OCI-LY3 (cell line): ENCODE data around the gene MAP4.
"Not testable (repeated sequence)": the region's sequence is repeated elsewhere in the genome, so short reads cannot be mapped to it uniquely, and the experiment has no call there.

Source experiments
- H2AFZ ChIP-seq: fragments of 200-600, 300-600 bp; shearing (Covaris generic); 2 replicates; pipeline ENCODE4 v1.6.0; 2014; ENCODE audit warnings: antibody characterized with exemption, low read depth, low read length
- H3K27ac ChIP-seq: fragments of 200-600, 300-600 bp; sonication (generic); 2 replicates; pipeline ENCODE4 v1.5.1; 2014; ENCODE audit warnings: mild to moderate bottlenecking, low read length, moderate library complexity, mixed read lengths
- H3K27me3 ChIP-seq: fragments of 200-600, 300-600 bp; sonication (generic); 2 replicates; pipeline ENCODE4 v1.6.1; 2014; ENCODE audit warnings: low read depth, low read length, mixed read lengths
- H3K36me3 ChIP-seq: fragments of 200-600, 300-600 bp; sonication (generic); replicated peaks from 2 replicates; pipeline ENCODE3; 2014; ENCODE audit warnings: low read depth, low read length, mixed read lengths
- H3K4me1 ChIP-seq: fragments of 300-600, 200-600 bp; sonication (generic); 2 replicates; pipeline ENCODE4 v1.6.1; 2014; ENCODE audit warnings: low read length, mixed read lengths
- H3K4me2 ChIP-seq: fragments of 200-600, 300-600 bp; sonication (generic); 2 replicates; pipeline ENCODE4 v1.6.1; 2014; ENCODE audit warnings: low read length, mixed read lengths
- H3K4me3 ChIP-seq: fragments of 300-600, 200-600 bp; sonication (generic); 2 replicates; pipeline ENCODE4 v1.5.1; 2014; ENCODE audit warnings: antibody characterized with exemption, mild to moderate bottlenecking, low read length, moderate library complexity
- H3K79me2 ChIP-seq: fragments of 300-600, 200-600 bp; shearing (Covaris generic); 2 replicates; pipeline ENCODE4 v1.6.1; 2014; ENCODE audit warnings: mild to moderate bottlenecking, low read length, mixed read lengths
- H3K9ac ChIP-seq: fragments of 300-600, 200-600 bp; shearing (Covaris generic); 2 replicates; pipeline ENCODE4 v1.6.0; 2014; ENCODE audit warnings: mild to moderate bottlenecking, low read length, moderate library complexity
- H3K9me3 ChIP-seq: fragments of 200-600, 300-600 bp; shearing (Covaris generic); 2 replicates; pipeline ENCODE4 v1.6.1; 2014; ENCODE audit warnings: low read length, mixed read lengths; ENCODE audit not compliant: insufficient read depth
- H4K20me1 ChIP-seq: fragments of 200-600, 300-600 bp; sonication (generic); 2 replicates; pipeline ENCODE4 v1.6.1; 2016; ENCODE audit warnings: low read length, mixed read lengths; ENCODE audit not compliant: insufficient read depth
- EZH2phosphoT487 ChIP-seq: fragments of 200-600 bp; shearing (Covaris generic); IDR thresholded peaks from 2 replicates; pipeline ENCODE4 v1.6.1; 2018; ENCODE audit warnings: antibody characterized with exemption, mixed run types, low read depth
- TF ChIP-seq, protein P1 (sequence below): fragments of 200-600, 300-600 bp; sonication (generic); IDR thresholded peaks from 2 replicates; pipeline ENCODE4 v1.5.1; 2014; ENCODE audit warnings: antibody characterized with exemption, low read length, low read depth

Gene MAP4

GRCh38 chr3:48013288-48013980 is 2.8 kb downstream of the MAP4 start:
- TF ChIP-seq EZH2phosphoT487 = no peak
- TF ChIP-seq, protein P1, sequence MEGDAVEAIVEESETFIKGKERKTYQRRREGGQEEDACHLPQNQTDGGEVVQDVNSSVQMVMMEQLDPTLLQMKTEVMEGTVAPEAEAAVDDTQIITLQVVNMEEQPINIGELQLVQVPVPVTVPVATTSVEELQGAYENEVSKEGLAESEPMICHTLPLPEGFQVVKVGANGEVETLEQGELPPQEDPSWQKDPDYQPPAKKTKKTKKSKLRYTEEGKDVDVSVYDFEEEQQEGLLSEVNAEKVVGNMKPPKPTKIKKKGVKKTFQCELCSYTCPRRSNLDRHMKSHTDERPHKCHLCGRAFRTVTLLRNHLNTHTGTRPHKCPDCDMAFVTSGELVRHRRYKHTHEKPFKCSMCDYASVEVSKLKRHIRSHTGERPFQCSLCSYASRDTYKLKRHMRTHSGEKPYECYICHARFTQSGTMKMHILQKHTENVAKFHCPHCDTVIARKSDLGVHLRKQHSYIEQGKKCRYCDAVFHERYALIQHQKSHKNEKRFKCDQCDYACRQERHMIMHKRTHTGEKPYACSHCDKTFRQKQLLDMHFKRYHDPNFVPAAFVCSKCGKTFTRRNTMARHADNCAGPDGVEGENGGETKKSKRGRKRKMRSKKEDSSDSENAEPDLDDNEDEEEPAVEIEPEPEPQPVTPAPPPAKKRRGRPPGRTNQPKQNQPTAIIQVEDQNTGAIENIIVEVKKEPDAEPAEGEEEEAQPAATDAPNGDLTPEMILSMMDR = no peak
- Histone ChIP-seq H3K9ac (no peak overlapping the region), H3K4me2 (no peak overlapping the region)

DNA sequence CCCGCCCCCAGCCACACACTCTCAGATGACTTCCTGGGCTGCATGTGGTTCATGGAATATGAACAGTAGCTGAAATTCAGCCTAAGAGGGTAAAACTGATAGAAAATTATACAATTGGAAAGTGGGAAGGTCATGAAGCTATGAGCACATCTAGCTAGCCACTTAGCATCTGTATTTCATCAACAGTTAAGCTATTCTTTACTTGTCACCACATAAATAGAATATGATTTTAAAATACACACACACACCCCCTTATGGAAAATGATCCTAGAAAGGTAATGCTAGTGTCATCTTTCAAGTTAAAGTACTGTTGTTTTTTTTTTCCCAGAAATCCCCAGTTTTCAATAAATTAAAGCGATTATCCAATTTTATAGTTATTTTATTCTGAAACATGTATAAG is 3.6 kb downstream of the MAP4 start:
- peaks cover 20% of the 10 kb centered on the region for H4K20me1 ChIP-seq
- H3K79me2 ChIP-seq = peaks cover 38% of the 10 kb centered on the region
- TF ChIP-seq EZH2phosphoT487 = no peak
- TF ChIP-seq, protein P1 = no peak
- no peak overlapping the region for H3K4me2 ChIP-seq
- H3K27ac ChIP-seq = no peak overlapping the region
- H2AFZ ChIP-seq = no peak overlapping the region
- no peak overlapping the region for H3K4me3 ChIP-seq
- no peaks in the 10 kb centered on the region for H3K36me3 ChIP-seq
- no peaks in the 10 kb centered on the region for H3K4me1 ChIP-seq
- H3K9me3 ChIP-seq = no peaks in the 10 kb centered on the region
- H3K27me3 ChIP-seq = no peaks in the 10 kb centered on the region
- no peak overlapping the region for H3K9ac ChIP-seq

More at GRCh38 chr3:48013288-48013980, 2.8 kb downstream of the MAP4 start:
- no peaks in the 10 kb centered on the region for H3K27me3 ChIP-seq
- H3K9me3 ChIP-seq = no peaks in the 10 kb centered on the region
- H2AFZ ChIP-seq = no peak overlapping the region
- H3K4me1 ChIP-seq = no peaks in the 10 kb centered on the region
- H3K27ac ChIP-seq = no peak overlapping the region
- no peak overlapping the region for H3K4me3 ChIP-seq
- H4K20me1 ChIP-seq = peaks cover 20% of the 10 kb centered on the region
- H3K79me2 ChIP-seq = peaks cover 43% of the 10 kb centered on the region
- no peaks in the 10 kb centered on the region for H3K36me3 ChIP-seq

- H2AFZ ChIP-seq, H3K27ac ChIP-seq, H3K4me1 ChIP-seq, H3K9ac ChIP-seq, H3K27me3 ChIP-seq, H3K4me2 ChIP-seq, H3K36me3 ChIP-seq, H3K4me3 ChIP-seq, H3K9me3 ChIP-seq: not testable (repeated sequence)
- Histone ChIP-seq H4K20me1 (peaks cover 18% of the 10 kb centered on the region), H3K79me2 (peaks cover 18% of the 10 kb centered on the region; the same call in 1 of the 2 replicates)
These were observed 8.2 kb downstream of the MAP4 start for GRCh38 chr3:48008066-48008465.

GRCh38 chr3:48007361-48007760 is 8.9 kb downstream of the MAP4 start:
- H4K20me1 ChIP-seq = peaks cover 18% of the 10 kb centered on the region
- H3K4me1 ChIP-seq = not testable (repeated sequence)

GRCh38 chr3:48006794-48007193 is 9.4 kb downstream of the MAP4 start:
- Histone ChIP-seq H4K20me1 (peaks cover 18% of the 10 kb centered on the region), H3K79me2 (peaks cover 14% of the 10 kb centered on the region; the same call in 1 of the 2 replicates)
- not testable (repeated sequence) for H3K27me3 ChIP-seq, H3K4me3 ChIP-seq, H3K4me2 ChIP-seq, H3K9me3 ChIP-seq, H3K27ac ChIP-seq, H3K4me1 ChIP-seq, H2AFZ ChIP-seq, H3K36me3 ChIP-seq, H3K9ac ChIP-seq

More at GRCh38 chr3:48007361-48007760, 8.9 kb downstream of the MAP4 start:
- H3K27me3 ChIP-seq, H3K9me3 ChIP-seq, H3K9ac ChIP-seq, H3K27ac ChIP-seq, H3K4me3 ChIP-seq, H3K4me2 ChIP-seq, H2AFZ ChIP-seq, H3K36me3 ChIP-seq: not testable (repeated sequence)
- H3K79me2 ChIP-seq = peaks cover 18% of the 10 kb centered on the region; the same call in 1 of the 2 replicates
